M059J (cell line): ENCODE data around the gene NAA50. TPM values are rescaled to one million over a fixed set of nuclear protein-coding genes. Genes with fewer than 3 reads are reported as not detected.

Experiments
- DNase-seq: peaks from one replicate; pipeline ENCODE4 v3.0.0-alpha.2; 2012; ENCODE audit warnings: low read depth
- total RNA-seq: library from RNA; depleted of rRNA; stranded (reverse); fragments of >200 nt; shearing (Covaris generic); gene quantifications from 2 replicates; pipeline ENCODE4 v1.2.3, GENCODE V29; 2014; rRNA removed

NAA50 gene
- total RNA-seq, 1 experiment from 2014 or later = 303 TPM

- no peak for DNase-seq
Measured at GRCh38 chr3:113690482-113690881, 55.6 kb downstream of the NAA50 start.

- DNase-seq = no peak
Measured at GRCh38 chr3:113685956-113686721, 59.9 kb downstream of the NAA50 start.

GRCh38 chr3:113685124-113685523 is 60.9 kb downstream of the NAA50 start:
- no peak for DNase-seq

GRCh38 chr3:113684271-113684819 is 61.7 kb downstream of the NAA50 start:
- DNase-seq = no peak

GRCh38 chr3:113678773-113679172 is 67.3 kb downstream of the NAA50 start:
- no peak for DNase-seq

- no peak for DNase-seq
Measured at GRCh38 chr3:113677737-113678136, 68.3 kb downstream of the NAA50 start.

GRCh38 chr3:113676261-113676660 is 69.8 kb downstream of the NAA50 start:
- DNase-seq = no peak

- DNase-seq = no peak
Measured at GRCh38 chr3:113673593-113673992, 72.5 kb downstream of the NAA50 start.

- no peak for DNase-seq
Measured at GRCh38 chr3:113668015-113668414, 78.0 kb downstream of the NAA50 start.

Other genes starting within 250 kb of the NAA50 start
- 24.9 and 26.5 TPM in 2 replicates for gene SPICE1, start 231.1 kb downstream of the NAA50 start, total RNA-seq
- 0.17 TPM in 1 of 2 replicates, not detected in the other for gene SIDT1, start 213.7 kb downstream of the NAA50 start, total RNA-seq
- 9.9 and 13.8 TPM in 2 replicates for gene USF3, start 49.6 kb downstream of the NAA50 start, total RNA-seq
- 93.9 and 115 TPM in 2 replicates for gene ATP6V1A, start 786 bp upstream of the NAA50 start, total RNA-seq
- 2.2 and 3.6 TPM in 2 replicates for gene GRAMD1C, start 92.5 kb upstream of the NAA50 start, total RNA-seq
- gene ZDHHC23, start 201.8 kb upstream of the NAA50 start, total RNA-seq = 9.3 and 10.9 TPM in 2 replicates